GM23338 (cell line): ENCODE results near the gene CPEB2. TPM values are rescaled to one million over a fixed set of nuclear protein-coding genes. Genes with fewer than 3 reads are reported as not detected.

ENCODE experiments used
- ATAC-seq: fragments of 200-7000 bp; cut with Tn5 transposase; 3 replicates; pipeline ENCODE4 v1.9.1; 2020
- DNase-seq: peaks from one replicate; pipeline ENCODE4 v3.0.0-alpha.2; 2015; ENCODE audit warnings: low spot score
- H2AFZ ChIP-seq: fragments of 200-600 bp; sonication (generic); 2 replicates; pipeline ENCODE4 v1.8.0; 2016; ENCODE audit warnings: antibody characterized with exemption, mild to moderate bottlenecking, moderate library complexity
- H3F3A ChIP-seq: fragments of 200-600 bp; sonication (generic); replicated peaks from 2 replicates; pipeline ENCODE4 v1.8.0; 2017; ENCODE audit warnings: antibody characterized with exemption, mixed run types, low read depth
- H3K27ac ChIP-seq: fragments of 200-600 bp; sonication (generic); 2 replicates; pipeline ENCODE4 v1.6.1; 2016; ENCODE audit warnings: low read depth
- H3K27me3 ChIP-seq: fragments of 200-600 bp; sonication (generic); 2 replicates; pipeline ENCODE4 v1.8.0; 2016; ENCODE audit warnings: mild to moderate bottlenecking, mixed run types, moderate library complexity; ENCODE audit not compliant: insufficient read depth
- H3K36me3 ChIP-seq: fragments of 200-600 bp; sonication (generic); 2 replicates; pipeline ENCODE4 v1.8.0; 2016; ENCODE audit warnings: mild to moderate bottlenecking; ENCODE audit not compliant: insufficient read depth
- H3K4me1 ChIP-seq: fragments of 200-600 bp; sonication (generic); 2 replicates; pipeline ENCODE4 v1.8.0; 2016; ENCODE audit warnings: mild to moderate bottlenecking, moderate library complexity; ENCODE audit not compliant: insufficient read depth
- H3K4me2 ChIP-seq: fragments of 200-600 bp; sonication (generic); 2 replicates; pipeline ENCODE4 v1.7.1; 2017; ENCODE audit warnings: mixed run types
- H3K4me3 ChIP-seq: fragments of 200-600 bp; sonication (generic); 2 replicates; pipeline ENCODE4 v1.6.1; 2016; ENCODE audit warnings: mixed run types
- H3K79me2 ChIP-seq: fragments of 200-600 bp; sonication (generic); replicated peaks from 2 replicates; pipeline ENCODE4 v1.8.0; 2017; ENCODE audit warnings: mild to moderate bottlenecking; ENCODE audit not compliant: insufficient read depth
- H3K9me2 ChIP-seq: fragments of 200-600 bp; sonication (generic); 2 replicates; pipeline ENCODE4 v1.8.0; 2017; ENCODE audit not compliant: insufficient read depth
- H4K20me1 ChIP-seq: fragments of 200-600 bp; sonication (generic); replicated peaks from 2 replicates; pipeline ENCODE4 v1.8.0; 2017; ENCODE audit warnings: mild to moderate bottlenecking; ENCODE audit not compliant: insufficient read depth
- H3K27ac Mint-ChIP-seq: 2 replicates; pipeline ENCODE4 v1.8.0; 2020; ENCODE audit warnings: inconsistent platforms, mild to moderate bottlenecking, moderate library complexity, mixed read lengths
- H3K27me3 Mint-ChIP-seq: 3 replicates; pipeline ENCODE4 v1.8.0; 2022; ENCODE audit warnings: low read depth, mild to moderate bottlenecking, moderate library complexity, mixed read lengths, inconsistent platforms; ENCODE audit not compliant: insufficient read depth, poor library complexity
- H3K36me3 Mint-ChIP-seq: 3 replicates; pipeline ENCODE4 v1.8.0; 2021; ENCODE audit warnings: low read depth, mild to moderate bottlenecking, inconsistent platforms, moderate library complexity, mixed read lengths
- H3K4me1 Mint-ChIP-seq: 3 replicates; pipeline ENCODE4 v1.8.0; 2020; ENCODE audit warnings: mild to moderate bottlenecking, inconsistent platforms, mixed read lengths
- H3K4me3 Mint-ChIP-seq: 3 replicates; pipeline ENCODE4 v1.8.0; 2021; ENCODE audit warnings: moderate library complexity, mild to moderate bottlenecking, inconsistent platforms, mixed read lengths
- H3K9me3 Mint-ChIP-seq: 3 replicates; pipeline ENCODE4 v1.8.0; 2020; ENCODE audit warnings: moderate library complexity, mild to moderate bottlenecking, inconsistent platforms, mixed read lengths
- CTCF ChIP-seq, 2 experiments: fragments of 200-600 bp in 1 of 2; sonication (generic) in 1 of 2; conservative IDR thresholded peaks; 2 replicates each; pipeline versions ENCODE4 v1.5.1 to v1.6.1; 2016 to 2017; ENCODE audit warnings: antibody characterized with exemption in 2 of 2, low read depth in 2 of 2, mild to moderate bottlenecking in 2 of 2, moderate library complexity in 1 of 2
- ETS1 ChIP-seq: IDR thresholded peaks from 2 replicates; pipeline ENCODE4 v1.6.1; 2016; ENCODE audit warnings: antibody characterized with exemption
- EZH2phosphoT487 ChIP-seq: fragments of 200-600 bp; sonication (generic); IDR thresholded peaks from one replicate; pipeline ENCODE4 v1.8.1; 2018; ENCODE audit warnings: antibody characterized with exemption; ENCODE audit not compliant: unreplicated experiment
- ZNF114 ChIP-seq: fragments of 250-450 bp; sonication (Bioruptor Pico); IDR thresholded peaks from 2 replicates; pipeline ENCODE4 v1.5.0; 2020; ENCODE audit warnings: mild to moderate bottlenecking, moderate library complexity
- ZNF331 ChIP-seq: fragments of 250-450 bp; sonication (Bioruptor Pico); IDR thresholded peaks from 2 replicates; pipeline ENCODE4 v1.5.0; 2020; ENCODE audit warnings: low read depth, mild to moderate bottlenecking, moderate library complexity
- ZNF462 ChIP-seq: fragments of 250-450 bp; sonication (Bioruptor Pico); IDR thresholded peaks from 2 replicates; pipeline ENCODE4 v1.5.0; 2020; ENCODE audit warnings: mild to moderate bottlenecking, moderate library complexity
- polyA plus RNA-seq: library from polyadenylated mRNA; unstranded; fragments of >200 nt; fragmentation: Nextera tagmentation; extraction: Ambion mirVana; gene quantifications from 2 replicates; pipeline ENCODE4 v1.2.1, GENCODE V29; 2016
- total RNA-seq: library from RNA; depleted of rRNA; stranded (reverse); fragments of >200 nt; shearing (Covaris generic); gene quantifications from 2 replicates; pipeline ENCODE4 v1.2.3, GENCODE V29; 2014

The CPEB2 gene
- total and polyA plus RNA-seq, 2 experiments from 2014 or later: 0.66 to 2.4 TPM

GRCh38 chr4:15109600-15109999, 107.3 kb downstream of the CPEB2 start (continued):
- TF ChIP-seq ZNF462 (CRISPR knock-in tag): no peak
- no peak for TF ChIP-seq ZNF114 (CRISPR knock-in tag)
- TF ChIP-seq EZH2phosphoT487: no peak
- TF ChIP-seq ZNF331 (CRISPR knock-in tag): no peak

GRCh38 chr4:15110120-15110571, 107.9 kb downstream of the CPEB2 start:
- no peaks in the 10 kb centered on the region for H3K36me3 Mint-ChIP-seq
- Histone ChIP-seq H3K4me3 (no peak overlapping the region), H3K9me2 (no peaks in the 10 kb centered on the region), H2AFZ (no peak overlapping the region), H3K4me1 (no peaks in the 10 kb centered on the region), H3K27ac (no peak overlapping the region), H3F3A (no peaks in the 10 kb centered on the region), H4K20me1 (no peaks in the 10 kb centered on the region), H3K27me3 (no peaks in the 10 kb centered on the region), H3K79me2 (no peaks in the 10 kb centered on the region), H3K36me3 (no peaks in the 10 kb centered on the region), H3K4me2 (no peak overlapping the region)
- no peaks in the 10 kb centered on the region for H3K27me3 Mint-ChIP-seq
- H3K4me3 Mint-ChIP-seq: no peak overlapping the region
- no peak overlapping the region for H3K27ac Mint-ChIP-seq
- H3K4me1 Mint-ChIP-seq: no peaks in the 10 kb centered on the region
- H3K9me3 Mint-ChIP-seq: no peaks in the 10 kb centered on the region
- DNase-seq (no peak), ATAC-seq (no peak)
- no peak for TF ChIP-seq ETS1
- TF ChIP-seq ZNF462 (CRISPR knock-in tag): no peak
- TF ChIP-seq CTCF (conservative IDR thresholded peaks at IDR 0.05; ENCODE audit: low read depth in 2 of 2): no peak
